DMS153 (cell line): Measurements from ENCODE around the gene OSBPL8.
"Not testable (repeated sequence)": the region's sequence is repeated elsewhere in the genome, so short reads cannot be mapped to it uniquely, and the experiment has no call there.

Experiments
- DNase-seq: peaks from one replicate; lab custom pipeline; 2025; lab: John Stamatoyannopoulos, UW

OSBPL8 gene

DNA sequence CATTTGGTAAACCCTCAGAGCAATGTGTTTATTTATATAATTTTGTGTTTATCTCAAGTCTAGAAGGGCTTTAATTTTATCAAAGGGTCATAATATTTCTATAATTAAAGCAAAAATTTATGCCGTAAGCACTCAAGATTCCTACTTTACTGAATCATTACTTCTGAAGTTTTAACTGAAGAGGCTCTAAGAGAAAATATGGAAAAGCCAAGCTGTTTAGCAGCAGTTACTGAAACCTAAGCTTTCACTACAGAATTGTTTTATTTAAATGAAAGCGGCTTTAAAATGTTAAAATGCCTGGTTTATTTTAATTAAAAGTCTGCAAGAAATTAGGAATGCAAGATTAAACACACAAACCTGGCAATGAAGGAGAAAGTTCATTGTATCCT lies 137.4 kb downstream of the OSBPL8 start:
- no peak for DNase-seq

DNA sequence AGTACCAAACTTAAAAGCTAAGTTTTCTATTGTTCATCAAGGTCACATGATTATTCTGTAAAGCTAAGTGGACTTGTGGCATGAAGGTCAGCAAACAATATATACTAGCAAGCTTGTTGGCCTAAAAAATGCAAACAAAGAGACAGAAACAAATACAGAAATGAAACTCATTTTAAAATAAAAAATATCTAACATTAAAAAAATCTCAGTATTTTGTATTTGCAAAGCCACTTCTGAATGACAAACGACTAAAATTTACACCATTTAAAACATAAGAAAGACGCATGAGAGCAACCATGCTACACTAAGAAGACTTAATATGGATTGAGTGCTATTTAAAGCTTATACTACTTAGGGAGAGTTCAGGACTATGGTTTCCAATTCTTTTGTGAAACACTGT lies 138.5 kb downstream of the OSBPL8 start:
- DNase-seq: no peak

DNA sequence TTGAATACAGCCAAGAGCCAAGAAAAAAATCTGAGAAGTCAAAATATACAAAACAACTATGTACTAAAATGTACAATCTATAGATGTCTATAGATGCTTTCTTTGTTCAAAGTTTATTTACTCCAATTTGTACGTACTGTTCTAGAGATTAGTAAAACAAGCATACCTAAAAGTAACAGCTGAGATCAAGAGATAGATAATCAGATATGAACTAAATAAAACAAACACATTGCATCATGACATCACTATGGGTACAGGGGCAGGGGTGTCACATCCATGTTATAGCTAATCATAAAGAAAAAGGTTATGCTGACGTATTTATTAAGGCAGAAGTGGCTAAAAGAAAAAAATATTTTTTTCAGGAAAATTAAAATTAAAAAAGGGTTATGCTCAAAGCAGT lies 139.3 kb downstream of the OSBPL8 start:
- no peak for DNase-seq

DNA sequence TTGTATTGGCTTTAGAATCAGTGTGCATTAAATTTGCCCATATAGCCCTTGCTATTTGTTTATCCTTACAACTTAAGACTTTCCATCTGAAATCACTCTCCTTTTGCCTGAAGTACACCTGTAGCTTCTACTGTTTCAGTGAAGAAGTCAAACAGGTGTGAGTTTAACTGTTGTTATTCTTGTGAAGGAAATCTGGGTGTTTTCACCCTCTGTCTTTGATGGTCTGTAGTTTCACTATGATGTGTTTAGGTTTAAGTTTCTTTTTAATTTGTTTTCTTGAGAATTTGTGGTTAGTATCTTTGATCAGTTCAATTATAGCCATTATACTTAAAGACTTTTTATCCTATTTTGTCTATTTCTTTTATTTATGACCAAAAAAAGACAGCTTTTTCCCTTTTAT lies 142.5 kb downstream of the OSBPL8 start:
- no peak for DNase-seq

DNA sequence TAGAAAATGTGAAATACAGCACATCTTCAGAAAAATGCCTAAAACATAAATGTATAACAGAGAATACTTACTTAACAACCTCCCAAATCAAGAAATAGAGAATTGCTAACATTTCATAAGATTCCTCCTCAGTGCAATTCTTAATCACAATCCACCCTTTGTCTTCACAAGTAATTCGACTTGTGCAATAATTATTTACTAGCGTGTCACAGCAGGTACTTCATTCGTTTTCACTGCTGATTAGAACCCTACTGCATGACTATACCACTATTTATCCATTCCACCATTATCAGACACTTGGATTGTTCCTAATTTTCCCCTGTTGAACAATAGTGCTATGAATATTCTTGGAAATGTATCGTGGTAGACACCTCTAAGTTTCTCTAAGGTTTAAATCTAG lies 146.4 kb downstream of the OSBPL8 start:
- no peak for DNase-seq

DNA sequence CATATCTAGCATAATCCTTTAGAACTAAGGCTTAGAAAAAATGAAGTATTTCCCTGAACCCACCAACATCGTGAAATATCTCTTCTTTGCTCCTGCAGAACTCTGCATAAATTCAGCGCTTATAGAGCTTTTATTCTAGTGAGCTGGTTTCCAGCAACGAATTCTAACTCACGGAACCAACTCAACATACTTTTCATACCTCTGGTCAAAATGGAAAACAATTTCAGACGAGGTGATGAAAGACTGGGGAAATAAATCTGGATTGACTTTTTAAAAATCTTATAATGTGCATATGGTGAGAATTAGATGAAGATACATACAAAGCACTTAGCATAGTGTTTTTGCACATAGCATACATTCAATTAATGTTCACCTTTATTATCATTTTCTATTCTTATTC lies 148.8 kb downstream of the OSBPL8 start:
- no peak for DNase-seq

DNA sequence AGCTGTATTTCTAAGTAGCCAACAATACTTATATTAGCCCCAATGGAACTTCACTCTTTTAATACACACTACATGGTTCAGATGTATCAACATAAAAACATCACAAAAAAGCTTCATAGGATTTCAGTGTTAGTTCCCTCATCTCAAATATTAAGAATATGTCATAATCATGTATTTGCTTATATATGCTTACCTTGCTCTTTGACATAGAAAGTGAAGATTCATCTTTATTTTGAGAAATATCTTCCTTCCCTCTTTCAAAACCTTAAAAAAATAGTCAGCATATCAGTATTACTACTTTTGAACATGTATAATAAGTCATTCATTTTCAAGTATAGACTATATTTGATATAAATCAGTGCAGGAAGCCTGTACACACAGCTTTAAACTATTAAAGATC lies 149.2 kb downstream of the OSBPL8 start:
- no peak for DNase-seq

DNA sequence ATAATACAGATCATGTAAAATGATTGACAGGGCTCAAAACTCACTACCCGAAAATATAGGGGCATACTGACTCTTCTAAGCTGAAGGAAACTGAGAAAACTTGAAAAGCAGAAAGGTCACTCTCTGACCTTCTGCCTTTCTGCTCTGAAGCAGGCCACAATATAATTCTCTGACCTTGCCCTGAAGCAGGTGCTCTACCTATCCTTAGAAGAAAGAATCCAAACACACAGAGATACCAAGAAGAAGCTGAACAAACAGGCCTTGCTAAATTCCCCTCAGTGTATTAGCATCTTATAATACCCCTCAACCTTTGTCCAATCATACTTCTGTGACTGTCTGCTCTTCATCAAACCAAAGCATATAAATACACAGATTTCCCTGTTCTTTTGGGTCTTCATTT lies 150.5 kb downstream of the OSBPL8 start:
- no peak for DNase-seq

DNA sequence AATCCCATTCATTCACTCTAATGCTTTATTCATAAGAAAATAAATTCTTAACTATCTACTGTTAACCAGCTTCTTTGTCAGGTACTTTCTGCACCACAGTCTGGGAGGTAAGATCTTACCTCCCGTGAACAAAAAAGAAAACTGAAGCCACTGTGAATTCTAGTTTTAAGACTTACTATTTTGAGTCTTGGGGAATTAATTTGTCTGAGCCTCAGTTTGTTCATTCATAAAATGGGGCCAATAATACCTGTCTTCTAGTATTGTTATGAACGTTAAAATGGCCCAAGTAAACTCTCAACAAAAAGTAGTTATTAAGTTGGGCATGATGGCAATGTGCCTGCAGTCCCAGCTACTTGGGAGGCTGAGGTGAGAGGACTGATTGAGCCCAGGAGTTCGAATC lies 151.9 kb downstream of the OSBPL8 start:
- no peak for DNase-seq

DNA sequence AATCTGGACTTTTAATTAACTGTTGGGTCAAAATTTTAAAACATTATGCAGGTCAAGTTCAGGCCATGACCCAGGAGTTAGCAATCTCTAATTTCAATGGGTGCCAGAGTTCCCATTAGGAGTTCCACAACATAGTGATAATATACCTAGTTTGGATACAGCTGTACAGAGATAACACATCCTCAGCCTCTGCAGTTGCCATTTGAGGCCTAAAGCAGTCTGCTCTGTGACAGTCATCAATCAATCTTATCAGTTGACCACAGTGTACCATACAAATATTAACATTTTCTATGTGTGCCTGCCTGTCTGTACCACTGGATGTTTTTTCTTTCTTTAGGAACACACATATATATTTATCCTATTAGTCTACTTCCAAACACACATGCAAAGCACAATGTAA lies 157.3 kb downstream of the OSBPL8 start:
- DNase-seq: no peak

DNA sequence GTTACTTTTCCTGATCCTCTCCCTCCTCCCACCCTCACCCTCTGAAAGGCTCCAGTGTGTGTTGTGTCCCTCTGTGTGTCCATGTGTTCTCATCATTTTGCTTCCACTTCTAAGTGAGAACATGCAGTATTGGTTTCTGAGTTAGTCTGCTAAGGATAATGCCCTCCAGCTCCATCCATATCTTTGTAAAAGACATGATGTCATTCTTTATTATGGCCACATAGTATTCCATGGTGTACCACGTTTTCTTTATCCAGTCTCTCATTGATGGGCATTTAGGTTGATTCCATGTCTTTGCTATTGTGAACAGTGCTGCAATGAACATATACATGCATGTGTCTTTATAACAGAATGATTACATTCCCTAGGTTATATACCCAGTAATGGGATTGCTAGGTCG lies 159.4 kb downstream of the OSBPL8 start:
- no peak for DNase-seq

DNA sequence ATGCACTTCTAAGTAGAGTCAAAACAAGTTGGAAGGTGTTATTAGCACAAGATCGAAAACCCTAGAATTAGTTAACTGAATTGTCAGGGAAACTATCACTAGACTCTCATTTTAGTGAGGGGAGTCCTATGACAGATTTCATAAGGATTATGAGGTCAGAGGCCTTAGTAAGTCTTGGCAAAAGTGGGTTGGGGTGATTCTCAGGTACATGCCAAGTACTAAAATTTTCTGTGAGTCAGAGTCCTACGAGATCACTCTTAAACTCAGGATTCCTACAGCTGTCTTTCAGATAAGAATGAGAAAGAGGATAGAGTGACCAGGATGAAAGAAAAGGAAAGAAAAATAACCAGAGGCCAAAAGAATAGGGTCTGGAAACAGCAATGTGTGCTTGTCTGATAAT lies 160.5 kb downstream of the OSBPL8 start:
- DNase-seq: no peak

DNA sequence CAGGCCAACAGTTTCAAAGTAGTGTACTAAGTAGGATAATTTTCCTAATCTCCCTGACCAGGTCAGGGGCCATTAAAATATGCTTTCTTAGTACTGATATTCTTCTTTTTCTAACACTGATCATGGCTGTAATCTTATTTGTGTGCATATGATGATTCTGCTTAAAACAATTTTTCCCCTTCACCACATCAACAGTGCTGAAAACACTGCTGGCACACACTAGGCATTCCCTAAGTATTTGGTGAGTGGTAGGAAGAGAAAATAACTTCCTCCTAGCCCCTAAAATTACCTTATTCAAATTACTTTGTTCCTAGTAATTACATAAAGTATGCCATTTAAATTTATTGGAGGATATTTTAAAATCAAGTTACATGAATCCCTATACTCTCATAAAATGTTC lies 161.5 kb downstream of the OSBPL8 start:
- no peak for DNase-seq

DNA sequence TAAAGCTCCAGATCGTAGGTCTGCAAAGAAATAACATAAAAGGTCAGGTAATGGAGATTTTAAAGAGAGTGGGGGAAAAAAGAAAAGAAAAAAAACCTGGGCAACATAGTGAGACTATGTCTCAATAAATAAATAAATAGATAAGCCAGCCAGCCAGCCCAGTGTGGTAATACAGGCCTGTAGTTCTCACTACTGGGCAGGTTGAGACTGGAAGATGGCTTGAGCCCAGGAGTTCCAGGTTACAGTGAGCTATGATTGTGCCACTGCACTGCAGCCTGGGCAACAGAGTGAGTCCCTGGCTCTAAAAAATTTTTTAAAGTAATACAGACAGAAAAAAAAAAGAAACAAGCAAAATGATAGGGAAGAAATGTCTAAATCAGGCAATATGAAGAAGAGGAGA lies 168.1 kb downstream of the OSBPL8 start:
- no peak for DNase-seq

DNA sequence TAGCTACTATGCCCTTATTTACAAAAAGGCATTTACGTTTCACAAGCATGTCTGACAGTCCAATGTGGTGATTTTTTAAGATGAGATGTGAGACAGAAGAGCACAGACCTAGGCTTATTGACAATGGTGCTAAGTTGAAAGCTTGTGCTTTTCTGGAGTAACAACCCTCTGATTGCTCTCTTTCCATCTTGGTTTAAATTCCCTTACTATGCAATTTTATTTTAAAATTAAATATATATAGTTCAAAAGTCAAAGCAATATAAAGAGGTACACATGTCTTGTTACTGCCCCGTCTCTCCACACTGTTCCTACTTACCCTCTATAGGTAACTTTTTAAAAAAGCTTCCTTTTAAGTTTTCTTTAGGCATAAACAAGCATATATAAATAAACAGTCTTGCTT lies 172.0 kb downstream of the OSBPL8 start:
- no peak for DNase-seq

DNA sequence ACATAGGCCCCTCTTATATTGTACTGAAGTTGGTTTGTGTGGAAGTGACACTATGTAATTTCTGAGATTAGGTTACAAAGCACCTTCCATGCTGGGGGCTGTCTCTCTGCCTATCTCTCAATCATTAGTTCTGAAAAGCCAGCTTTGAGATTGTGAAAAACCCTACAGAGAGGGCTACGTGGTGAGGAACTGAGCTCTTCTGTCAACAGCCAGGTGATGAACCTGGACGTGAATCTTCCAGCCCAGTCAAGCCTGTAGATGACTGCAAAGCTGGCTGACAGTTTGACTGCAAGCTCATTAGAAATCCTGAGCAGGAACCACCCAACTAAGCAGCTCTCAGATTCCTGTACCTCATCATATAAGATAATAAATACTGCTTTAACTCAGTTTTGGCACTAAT lies 175.0 kb downstream of the OSBPL8 start:
- no peak for DNase-seq

DNA sequence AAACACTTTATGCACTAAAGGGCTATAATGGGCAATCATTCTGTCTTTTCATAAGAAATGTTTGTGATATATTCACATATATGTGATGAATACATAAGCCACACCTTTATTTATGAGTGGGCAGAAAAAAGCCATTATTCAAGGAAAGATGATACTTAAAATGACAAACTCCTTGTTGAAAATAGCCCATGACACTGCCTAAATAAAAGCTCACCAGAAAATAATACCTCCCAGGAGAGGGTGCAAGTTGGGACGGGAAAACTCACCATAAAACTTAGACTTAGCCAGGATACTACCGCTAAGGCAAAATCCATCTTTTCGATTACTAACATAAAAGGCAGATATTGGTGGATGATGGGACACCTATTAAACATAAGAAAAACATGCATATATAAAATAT lies 175.6 kb downstream of the OSBPL8 start:
- no peak for DNase-seq

DNA sequence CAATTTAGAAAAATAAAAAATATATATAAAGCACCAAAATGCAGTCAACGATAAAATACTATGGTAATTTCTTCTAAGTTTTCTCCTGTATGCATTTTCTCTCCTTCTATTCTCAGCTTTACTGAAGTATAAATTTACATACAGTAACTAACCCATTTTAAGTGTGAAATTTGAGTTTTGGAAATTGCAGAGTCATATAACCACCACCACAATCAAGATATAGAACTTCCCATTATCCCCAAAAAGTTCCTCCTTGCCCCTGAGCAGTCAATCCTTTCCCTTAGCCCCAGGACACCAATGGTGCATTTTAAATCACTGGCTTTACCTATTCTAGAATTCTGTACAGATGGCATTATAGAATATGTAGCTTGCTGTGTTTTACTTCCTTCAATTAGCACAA lies 180.3 kb downstream of the OSBPL8 start:
- no peak for DNase-seq

DNA sequence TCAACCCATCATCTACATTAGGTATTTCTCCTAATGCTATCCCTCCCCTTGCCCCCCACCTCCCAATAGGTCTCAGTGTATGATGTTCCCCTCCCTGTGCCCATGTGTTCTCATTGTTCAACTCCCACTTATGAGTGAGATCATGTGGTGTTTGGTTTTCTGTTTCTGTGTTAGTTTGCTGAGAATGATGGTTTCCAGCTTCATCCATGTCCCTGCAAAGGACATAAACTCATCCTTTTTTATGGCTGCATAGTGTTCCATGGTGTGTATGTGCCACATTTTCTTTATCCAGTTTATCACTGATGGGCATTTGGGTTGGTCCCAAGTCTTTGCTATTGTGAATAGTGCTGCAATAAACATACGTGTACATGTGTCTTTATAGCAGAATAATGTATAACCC lies 182.7 kb downstream of the OSBPL8 start:
- not testable (repeated sequence) for DNase-seq

DNA sequence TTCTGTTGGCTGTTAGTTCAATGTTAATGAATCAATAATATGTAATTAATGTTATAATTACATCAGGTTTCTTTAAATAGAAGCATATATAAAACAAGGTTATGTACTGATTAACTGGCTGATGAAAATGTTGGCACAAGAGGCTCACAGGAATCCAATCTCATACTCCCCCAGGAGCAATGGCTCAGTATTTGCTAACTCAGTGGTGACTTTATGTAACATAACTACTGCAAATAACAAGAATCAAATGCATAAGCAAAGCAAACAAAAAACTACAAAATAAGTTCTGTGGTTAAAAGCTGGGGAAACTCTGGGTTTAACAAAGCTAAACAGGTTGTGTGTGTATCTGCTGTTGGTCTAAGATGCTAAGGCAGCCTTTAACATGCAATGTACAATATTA lies 183.6 kb downstream of the OSBPL8 start:
- DNase-seq: no peak

DNA sequence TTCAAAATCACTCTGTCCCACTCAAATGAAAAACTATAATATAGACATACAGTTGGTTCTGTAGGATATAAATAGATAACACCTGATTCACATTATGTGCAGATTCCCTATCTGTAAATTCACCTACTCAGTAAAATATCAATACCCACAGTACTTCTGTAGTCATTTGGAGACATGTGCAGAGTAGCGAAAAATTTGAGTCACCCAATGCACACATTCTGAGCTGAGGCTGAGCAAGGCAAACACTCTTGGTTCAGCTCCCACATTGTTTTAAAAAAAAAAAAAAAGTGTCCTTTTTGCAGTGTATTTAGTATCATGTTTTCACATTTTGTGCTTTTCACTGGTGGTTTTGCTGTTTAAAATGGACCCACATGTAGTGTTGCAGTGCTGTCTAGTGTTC lies 184.1 kb downstream of the OSBPL8 start:
- DNase-seq: no peak

DNA sequence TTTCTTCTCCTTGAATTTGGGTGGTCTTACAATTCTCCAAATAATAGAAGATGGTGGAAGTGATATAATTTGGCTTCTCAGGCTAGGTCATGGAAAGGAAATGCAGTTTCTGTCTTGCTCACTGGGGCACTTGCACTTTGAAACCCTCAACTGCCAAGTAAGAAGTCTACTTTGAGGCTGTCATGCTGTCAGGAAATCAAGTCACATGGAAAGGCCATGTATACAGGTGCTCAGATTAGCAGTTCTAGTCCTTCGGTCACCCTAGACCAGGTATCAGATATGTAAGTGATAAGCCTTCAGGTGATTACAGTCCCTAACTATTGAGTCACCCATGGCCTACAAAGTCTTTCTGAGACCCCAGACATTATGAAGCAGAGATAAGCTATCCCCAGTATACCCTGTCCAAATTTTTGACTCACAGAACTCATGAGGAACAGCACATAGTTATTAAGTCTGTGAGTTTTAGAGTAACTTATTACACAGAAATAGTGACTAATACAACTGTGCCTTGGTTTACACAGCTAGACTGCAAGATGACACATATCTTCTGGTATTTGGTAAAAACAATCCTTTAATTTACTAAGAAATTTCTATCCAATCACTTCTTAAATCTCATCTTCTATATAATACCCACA lies 185.1 kb downstream of the OSBPL8 start:
- DNase-seq: no peak

DNA sequence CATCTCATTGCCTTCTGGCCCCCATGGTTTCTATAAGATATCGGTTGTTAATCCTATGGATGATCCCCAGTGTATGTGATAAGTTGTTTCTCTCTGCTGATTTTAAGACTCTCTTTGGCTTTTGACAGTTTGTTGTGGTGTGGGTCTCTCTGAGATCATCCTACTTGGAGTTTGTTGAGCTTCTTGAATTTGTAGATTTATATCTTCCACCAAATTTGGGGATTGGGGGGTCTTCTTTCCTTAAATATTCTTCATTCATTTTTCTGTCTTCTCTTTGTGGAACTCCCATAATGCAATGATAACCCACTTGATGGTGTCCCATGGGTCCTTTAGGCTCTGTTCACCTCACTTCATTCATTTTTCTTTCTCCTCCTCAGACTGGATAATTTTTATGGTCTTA lies 191.3 kb downstream of the OSBPL8 start:
- no peak for DNase-seq

DNA sequence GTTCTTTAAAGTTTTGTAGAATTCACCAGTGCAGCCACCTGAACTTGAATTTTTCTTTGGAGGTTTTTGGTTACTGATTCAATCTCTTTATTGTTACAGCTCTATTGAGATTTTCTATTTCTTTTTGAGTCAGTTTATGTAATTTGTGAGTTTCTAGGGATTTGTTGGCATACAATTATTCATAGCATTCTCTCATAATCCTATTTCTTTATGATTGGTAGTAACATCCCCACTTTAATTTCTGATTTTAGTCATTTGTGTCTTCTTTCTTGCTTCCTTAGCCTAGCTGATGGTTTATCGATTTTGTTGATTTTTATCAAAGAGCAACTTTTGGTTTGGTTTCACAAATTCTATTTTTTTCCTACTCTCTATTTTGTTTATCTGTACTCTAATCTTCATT lies 193.4 kb downstream of the OSBPL8 start:
- DNase-seq: no peak

DNA sequence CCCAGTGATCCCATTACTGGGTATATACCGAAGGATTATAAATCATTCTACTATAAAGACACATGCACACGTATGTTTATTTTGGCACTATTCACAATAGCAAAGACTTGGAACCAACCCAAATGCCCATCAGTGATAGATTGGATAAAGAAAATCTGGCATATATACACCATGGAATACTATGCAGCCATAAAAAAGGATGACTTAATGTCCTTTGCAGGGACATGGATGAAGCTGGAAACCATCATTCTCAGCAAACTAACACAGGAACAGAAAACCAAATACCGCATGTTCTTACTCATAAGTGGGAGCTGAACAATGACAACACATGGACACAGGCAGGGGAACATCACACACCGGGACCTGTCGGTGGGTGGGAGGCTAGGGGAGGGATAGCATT lies 195.4 kb downstream of the OSBPL8 start:
- not testable (repeated sequence) for DNase-seq
